GM23338 (cell line): Measurements from ENCODE around the gene OR6C2.

ENCODE experiments used
- EZH2 ChIP-seq: fragments of 200-600 bp; sonication (generic); IDR thresholded peaks from one replicate; pipeline ENCODE4 v1.8.0; 2017; ENCODE audit warnings: antibody characterized with exemption, mild to moderate bottlenecking, low read depth; ENCODE audit not compliant: unreplicated experiment
- POLR2AphosphoS5 ChIP-seq: IDR thresholded peaks from 2 replicates; pipeline ENCODE4 v1.6.1; 2016; ENCODE audit warnings: antibody characterized with exemption, low read depth
- TF ChIP-seq, protein P1 (sequence below), 2 experiments: fragments of 200-600 bp in 1 of 2; sonication (generic) in 1 of 2; conservative IDR thresholded peaks; 2 replicates each; pipeline versions ENCODE4 v1.5.1 to v1.6.1; 2016 to 2017; ENCODE audit warnings: antibody characterized with exemption in 2 of 2, low read depth in 2 of 2, mild to moderate bottlenecking in 2 of 2, moderate library complexity in 1 of 2
- TF ChIP-seq, protein P2 (sequence below): IDR thresholded peaks from one replicate; pipeline ENCODE4 v1.6.1; 2018; ENCODE audit warnings: antibody characterized with exemption; ENCODE audit not compliant: unreplicated experiment
- TF ChIP-seq, protein P3 (sequence below): IDR thresholded peaks from 2 replicates; pipeline ENCODE4 v1.6.1; 2016; ENCODE audit warnings: antibody characterized with exemption

DNA sequence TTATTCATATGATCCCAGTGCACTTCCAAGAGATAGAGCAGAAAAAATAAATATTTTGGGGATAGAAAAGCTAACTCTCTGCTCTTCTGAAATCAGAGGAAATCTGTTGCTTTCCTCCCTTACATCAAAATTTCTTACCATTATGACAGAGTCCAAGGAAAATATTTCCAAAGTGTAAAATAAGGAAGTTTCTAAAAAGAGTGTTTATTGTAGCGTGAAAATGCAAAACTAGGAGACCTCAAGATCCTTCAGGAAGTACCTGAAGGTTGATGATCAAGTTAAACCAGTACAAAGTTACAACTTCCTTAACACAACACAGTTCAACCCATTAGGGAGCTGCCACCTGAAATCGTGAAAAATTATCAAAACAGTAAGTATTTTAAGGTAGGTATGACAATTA, at the start of gene OR6C2:
- TF ChIP-seq, protein P1, sequence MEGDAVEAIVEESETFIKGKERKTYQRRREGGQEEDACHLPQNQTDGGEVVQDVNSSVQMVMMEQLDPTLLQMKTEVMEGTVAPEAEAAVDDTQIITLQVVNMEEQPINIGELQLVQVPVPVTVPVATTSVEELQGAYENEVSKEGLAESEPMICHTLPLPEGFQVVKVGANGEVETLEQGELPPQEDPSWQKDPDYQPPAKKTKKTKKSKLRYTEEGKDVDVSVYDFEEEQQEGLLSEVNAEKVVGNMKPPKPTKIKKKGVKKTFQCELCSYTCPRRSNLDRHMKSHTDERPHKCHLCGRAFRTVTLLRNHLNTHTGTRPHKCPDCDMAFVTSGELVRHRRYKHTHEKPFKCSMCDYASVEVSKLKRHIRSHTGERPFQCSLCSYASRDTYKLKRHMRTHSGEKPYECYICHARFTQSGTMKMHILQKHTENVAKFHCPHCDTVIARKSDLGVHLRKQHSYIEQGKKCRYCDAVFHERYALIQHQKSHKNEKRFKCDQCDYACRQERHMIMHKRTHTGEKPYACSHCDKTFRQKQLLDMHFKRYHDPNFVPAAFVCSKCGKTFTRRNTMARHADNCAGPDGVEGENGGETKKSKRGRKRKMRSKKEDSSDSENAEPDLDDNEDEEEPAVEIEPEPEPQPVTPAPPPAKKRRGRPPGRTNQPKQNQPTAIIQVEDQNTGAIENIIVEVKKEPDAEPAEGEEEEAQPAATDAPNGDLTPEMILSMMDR (conservative IDR thresholded peaks at IDR 0.05; ENCODE audit: low read depth in 2 of 2) = no peak
- TF ChIP-seq, protein P2, sequence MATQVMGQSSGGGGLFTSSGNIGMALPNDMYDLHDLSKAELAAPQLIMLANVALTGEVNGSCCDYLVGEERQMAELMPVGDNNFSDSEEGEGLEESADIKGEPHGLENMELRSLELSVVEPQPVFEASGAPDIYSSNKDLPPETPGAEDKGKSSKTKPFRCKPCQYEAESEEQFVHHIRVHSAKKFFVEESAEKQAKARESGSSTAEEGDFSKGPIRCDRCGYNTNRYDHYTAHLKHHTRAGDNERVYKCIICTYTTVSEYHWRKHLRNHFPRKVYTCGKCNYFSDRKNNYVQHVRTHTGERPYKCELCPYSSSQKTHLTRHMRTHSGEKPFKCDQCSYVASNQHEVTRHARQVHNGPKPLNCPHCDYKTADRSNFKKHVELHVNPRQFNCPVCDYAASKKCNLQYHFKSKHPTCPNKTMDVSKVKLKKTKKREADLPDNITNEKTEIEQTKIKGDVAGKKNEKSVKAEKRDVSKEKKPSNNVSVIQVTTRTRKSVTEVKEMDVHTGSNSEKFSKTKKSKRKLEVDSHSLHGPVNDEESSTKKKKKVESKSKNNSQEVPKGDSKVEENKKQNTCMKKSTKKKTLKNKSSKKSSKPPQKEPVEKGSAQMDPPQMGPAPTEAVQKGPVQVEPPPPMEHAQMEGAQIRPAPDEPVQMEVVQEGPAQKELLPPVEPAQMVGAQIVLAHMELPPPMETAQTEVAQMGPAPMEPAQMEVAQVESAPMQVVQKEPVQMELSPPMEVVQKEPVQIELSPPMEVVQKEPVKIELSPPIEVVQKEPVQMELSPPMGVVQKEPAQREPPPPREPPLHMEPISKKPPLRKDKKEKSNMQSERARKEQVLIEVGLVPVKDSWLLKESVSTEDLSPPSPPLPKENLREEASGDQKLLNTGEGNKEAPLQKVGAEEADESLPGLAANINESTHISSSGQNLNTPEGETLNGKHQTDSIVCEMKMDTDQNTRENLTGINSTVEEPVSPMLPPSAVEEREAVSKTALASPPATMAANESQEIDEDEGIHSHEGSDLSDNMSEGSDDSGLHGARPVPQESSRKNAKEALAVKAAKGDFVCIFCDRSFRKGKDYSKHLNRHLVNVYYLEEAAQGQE = no peak
- TF ChIP-seq POLR2AphosphoS5 = no peak
- TF ChIP-seq, protein P3, sequence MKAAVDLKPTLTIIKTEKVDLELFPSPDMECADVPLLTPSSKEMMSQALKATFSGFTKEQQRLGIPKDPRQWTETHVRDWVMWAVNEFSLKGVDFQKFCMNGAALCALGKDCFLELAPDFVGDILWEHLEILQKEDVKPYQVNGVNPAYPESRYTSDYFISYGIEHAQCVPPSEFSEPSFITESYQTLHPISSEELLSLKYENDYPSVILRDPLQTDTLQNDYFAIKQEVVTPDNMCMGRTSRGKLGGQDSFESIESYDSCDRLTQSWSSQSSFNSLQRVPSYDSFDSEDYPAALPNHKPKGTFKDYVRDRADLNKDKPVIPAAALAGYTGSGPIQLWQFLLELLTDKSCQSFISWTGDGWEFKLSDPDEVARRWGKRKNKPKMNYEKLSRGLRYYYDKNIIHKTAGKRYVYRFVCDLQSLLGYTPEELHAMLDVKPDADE = no peak
- no peak for TF ChIP-seq EZH2
